Esophagus (tissue), 2 donors: ENCODE measurements around the gene RHOF. TPM values are rescaled to one million over a fixed set of nuclear protein-coding genes. Genes with fewer than 3 reads are reported as not detected.
"Not testable (repeated sequence)": the region's sequence is repeated elsewhere in the genome, so short reads cannot be mapped to it uniquely, and the experiment has no call there.

Experiments used
- H3K27ac ChIP-seq, 2 donors: one replicate each; pipeline ENCODE4 v1.5.1; 2013; ENCODE audit warnings: low read depth in 2 of 2, mild to moderate bottlenecking in 2 of 2, inconsistent platforms in 1 of 2, low read length in 1 of 2, moderate library complexity in 1 of 2
- H3K27me3 ChIP-seq, 2 donors: one replicate each; pipeline ENCODE4 v1.6.1; 2013; ENCODE audit warnings: low read length in 2 of 2, control low read depth in 1 of 2, mild to moderate bottlenecking in 1 of 2; ENCODE audit not compliant: insufficient read depth in 2 of 2, control insufficient read depth in 1 of 2
- H3K36me3 ChIP-seq, 2 donors: one replicate each; pipeline ENCODE4 v1.6.1; 2013; ENCODE audit warnings: low read length in 1 of 2; ENCODE audit not compliant: control insufficient read depth in 2 of 2, insufficient read depth in 2 of 2
- H3K4me1 ChIP-seq, 2 donors: one replicate each; pipeline ENCODE4 v1.6.1; 2013; ENCODE audit warnings: low read length in 1 of 2; ENCODE audit not compliant: control insufficient read depth in 2 of 2, insufficient read depth in 2 of 2
- H3K4me3 ChIP-seq, 2 donors: one replicate each; pipeline ENCODE4 v1.5.1; 2013; ENCODE audit warnings: low read length in 2 of 2, mild to moderate bottlenecking in 2 of 2, low read depth in 1 of 2, moderate library complexity in 1 of 2
- H3K9me3 ChIP-seq, 2 donors: one replicate each; pipeline ENCODE4 v1.6.1; 2013; ENCODE audit warnings: mild to moderate bottlenecking in 2 of 2, low read depth in 1 of 2, low read length in 1 of 2, moderate library complexity in 1 of 2; ENCODE audit not compliant: control insufficient read depth in 2 of 2, insufficient read depth in 1 of 2
- WGBS, 2 donors: extraction: QIAGEN DNeasy Blood & Tissue Kit; methylation state at CpG; one replicate each; pipeline ENCODE4 v1.1.7; 2013; 5-methylcytosine and 5-hydroxymethylcytosine counted together
- polyA plus RNA-seq, 2 donors: library from polyadenylated mRNA; stranded (reverse); fragments of 200-250 nt; gene quantifications; one replicate each; pipeline ENCODE4 v1.2.3, GENCODE V29; 2013
- donor health status: healthy with polysubstance abuse.
- donor health status: Bipolar disorder and iron deficiency.

The RHOF gene
- polyA plus RNA-seq, 2 donors: 5.8 to 6.4 TPM

DNA sequence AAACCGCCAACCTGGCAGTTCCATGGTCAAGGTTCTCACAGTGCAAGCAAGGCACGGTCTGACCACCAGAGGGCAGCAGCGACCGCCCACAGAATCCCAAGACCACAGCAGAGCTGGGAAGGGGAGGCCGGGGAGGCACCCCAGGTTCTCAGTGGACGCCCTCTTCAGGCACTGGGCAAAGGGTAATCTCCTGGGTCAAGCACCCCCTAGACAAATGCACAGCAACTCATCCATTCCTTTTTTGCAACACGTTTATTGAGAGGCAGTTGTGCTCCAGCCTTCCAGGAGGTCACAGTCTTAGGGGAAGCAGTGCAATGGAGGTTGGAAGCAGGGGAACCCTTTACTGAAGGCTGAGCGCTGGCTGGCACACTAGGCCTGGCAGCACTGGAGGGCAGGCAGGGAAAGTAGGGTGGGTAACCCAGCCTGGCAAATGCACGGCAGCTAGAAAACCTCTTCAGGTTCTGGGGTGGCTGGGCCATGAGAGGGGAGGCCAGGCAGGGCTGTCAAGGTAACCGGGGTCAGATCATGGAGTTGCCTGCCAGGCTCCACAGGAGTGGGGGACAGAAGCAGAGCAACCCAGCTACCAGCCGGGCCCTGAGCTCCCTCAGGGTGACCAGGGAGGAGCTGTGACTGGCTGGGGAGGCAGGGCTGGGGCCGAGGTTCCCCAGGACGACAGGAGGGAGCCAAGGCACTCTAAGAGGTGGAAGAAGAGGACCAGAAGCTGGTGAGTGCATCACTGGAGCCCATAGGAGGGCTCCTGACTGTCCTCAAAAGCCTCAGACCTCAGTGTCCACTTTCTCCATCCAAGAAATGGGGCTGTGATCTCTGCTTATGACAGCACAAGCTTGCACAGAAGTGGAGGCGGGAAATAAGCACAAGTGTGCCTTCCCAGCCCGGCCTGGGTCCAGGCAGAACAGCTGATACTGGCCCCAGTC, 1.8 kb upstream of the RHOF start:
- H3K4me3 ChIP-seq: peak overlapping the region in 1 of 2 donors; percentile 12
- H3K4me1 ChIP-seq: peaks cover 2 to 36% of the 10 kb centered on the region in 2 donors
- 31 to 34% methylated on average over 15 of the region's 15 CpGs for WGBS, 2 donors

DNA sequence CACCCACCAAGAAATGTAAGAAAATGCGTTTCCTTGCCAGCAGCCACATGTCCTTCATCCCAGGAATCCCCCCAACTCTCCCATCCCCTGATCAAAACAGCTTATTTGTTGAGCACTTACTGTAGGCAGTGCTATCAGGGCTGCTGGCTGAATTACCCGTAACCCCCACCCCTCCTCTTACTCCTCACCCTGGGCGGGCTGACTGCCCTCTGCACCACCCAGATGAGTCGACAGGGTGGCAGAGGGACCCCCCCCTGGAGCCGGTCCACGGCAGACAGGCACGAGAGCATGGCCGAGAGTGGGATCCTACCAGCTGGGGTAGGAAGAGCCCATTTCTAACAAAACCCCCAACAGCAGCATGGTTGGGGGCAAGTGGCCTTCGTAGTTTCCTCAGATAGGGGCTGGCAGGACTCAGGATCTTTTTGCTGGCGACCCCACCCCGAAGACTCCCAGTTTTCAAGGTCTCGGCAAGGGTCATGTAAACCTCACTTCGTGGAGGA, 1.1 kb upstream of the RHOF start:
- Histone ChIP-seq H3K36me3 (peaks cover 0 to 10% of the 10 kb centered on the region in 2 donors), H3K27me3 (no peaks in the 10 kb centered on the region), H3K9me3 (no peaks in the 10 kb centered on the region), H3K4me3 (peak overlapping the region in 1 of 2 donors; percentile 12), H3K27ac (peak overlapping the region; percentile 84 to 86), H3K4me1 (peaks cover 2 to 36% of the 10 kb centered on the region in 2 donors)
- whole genome bisulfite sequencing, 2 donors: 1 to 3% methylated on average over 13 of the region's 13 CpGs

More for the DNA sequence above, 1.8 kb upstream of the RHOF start:
- Histone ChIP-seq H3K27ac (peak overlapping the region; percentile 84 to 86), H3K27me3 (no peaks in the 10 kb centered on the region), H3K9me3 (no peaks in the 10 kb centered on the region), H3K36me3 (peaks cover 0 to 10% of the 10 kb centered on the region in 2 donors)

DNA sequence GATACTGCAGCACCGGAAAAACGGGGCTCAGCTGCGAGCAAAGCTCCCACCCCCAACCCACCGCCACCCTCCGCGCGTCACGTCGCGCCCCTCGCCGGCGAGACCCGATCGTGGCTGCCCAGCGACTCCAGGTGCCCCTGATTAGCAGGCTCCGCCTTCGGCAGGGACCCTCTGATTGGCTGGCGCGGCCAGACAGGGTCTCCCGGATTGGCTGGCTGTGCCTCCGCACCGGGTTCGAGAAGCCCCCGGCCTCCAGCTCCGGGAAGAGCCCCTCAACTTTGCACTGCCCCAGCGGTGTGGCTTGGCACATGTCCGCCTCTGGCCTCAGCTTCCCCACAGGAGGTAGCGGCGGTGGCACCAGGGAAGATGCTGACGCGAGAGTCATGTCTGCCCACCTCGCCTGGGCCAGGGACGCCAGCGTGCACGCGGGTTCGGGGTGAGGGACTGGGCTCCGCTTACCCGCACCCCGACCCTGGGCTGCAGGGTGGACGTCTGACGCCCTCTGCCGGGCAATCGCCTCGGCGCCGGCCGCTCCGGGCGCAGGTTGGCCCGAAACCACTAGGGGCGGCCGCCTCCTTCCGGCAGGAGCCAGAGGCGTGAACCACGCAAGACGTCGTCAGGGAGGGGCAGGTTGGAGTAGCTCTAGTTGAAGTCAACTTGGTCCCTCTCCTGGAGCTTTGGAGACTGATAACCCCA, 498 bp upstream of the RHOF start:
- WGBS, 2 donors: 1% methylated on average over 56 to 59 of the region's 59 CpGs
- H3K4me1 ChIP-seq: peaks cover 2 to 36% of the 10 kb centered on the region in 2 donors
- peak overlapping the region; percentile 48 to 49 for H3K4me3 ChIP-seq
- H3K27ac ChIP-seq: peak overlapping the region; percentile 84 to 86
- H3K9me3 ChIP-seq: no peaks in the 10 kb centered on the region
- H3K36me3 ChIP-seq: peaks cover 0 to 10% of the 10 kb centered on the region in 2 donors
- H3K27me3 ChIP-seq: no peaks in the 10 kb centered on the region

DNA sequence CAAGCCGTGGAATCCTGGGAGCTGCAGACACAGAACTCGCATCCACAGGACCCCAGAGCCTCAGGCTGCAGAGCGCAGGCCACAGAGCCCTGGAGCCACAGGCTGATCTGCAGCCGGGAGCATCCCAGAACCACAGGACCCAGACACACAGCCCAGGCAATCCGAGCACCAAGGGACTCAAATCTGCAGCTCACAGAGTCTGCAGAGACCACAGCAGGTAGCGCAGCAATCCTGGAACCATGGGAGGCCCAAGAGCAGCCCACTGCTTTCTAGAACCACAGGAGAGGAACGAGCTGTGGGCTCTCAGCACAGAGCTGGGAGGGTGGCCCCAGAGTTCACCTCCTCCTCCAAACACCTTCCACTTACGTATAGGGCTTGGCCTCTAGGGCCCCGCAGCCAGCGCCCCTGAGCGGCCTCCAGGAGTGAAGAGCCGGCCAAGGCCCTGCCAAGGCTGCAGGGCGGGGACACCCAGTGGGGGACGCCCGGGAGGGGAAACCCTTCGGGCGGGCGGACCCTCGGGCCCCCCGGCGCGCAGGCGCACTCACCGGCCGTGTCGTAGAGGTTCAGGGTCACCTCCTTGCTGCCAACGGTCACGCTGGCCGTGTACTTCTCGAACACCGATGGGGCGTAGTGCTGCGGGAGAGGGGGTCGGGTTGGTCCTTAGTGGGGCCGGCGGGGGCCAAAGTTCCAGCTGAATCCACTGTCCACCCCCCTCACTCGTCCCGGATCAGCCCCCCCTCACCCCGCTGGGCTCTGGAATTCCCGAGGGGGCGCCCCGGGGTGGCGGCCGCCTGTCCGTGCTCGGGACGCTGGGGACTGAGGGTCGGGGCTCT, 665 bp downstream of the RHOF start:
- Histone ChIP-seq H3K36me3 (peaks cover 0 to 10% of the 10 kb centered on the region in 2 donors), H3K4me3 (peak overlapping the region; percentile 48 to 49), H3K27me3 (no peaks in the 10 kb centered on the region), H3K27ac (peak overlapping the region; percentile 40 to 71), H3K4me1 (peaks cover 2 to 28% of the 10 kb centered on the region in 2 donors), H3K9me3 (no peaks in the 10 kb centered on the region)
- 30 to 40% methylated on average over 46 to 48 of the region's 48 CpGs for WGBS, 2 donors

DNA sequence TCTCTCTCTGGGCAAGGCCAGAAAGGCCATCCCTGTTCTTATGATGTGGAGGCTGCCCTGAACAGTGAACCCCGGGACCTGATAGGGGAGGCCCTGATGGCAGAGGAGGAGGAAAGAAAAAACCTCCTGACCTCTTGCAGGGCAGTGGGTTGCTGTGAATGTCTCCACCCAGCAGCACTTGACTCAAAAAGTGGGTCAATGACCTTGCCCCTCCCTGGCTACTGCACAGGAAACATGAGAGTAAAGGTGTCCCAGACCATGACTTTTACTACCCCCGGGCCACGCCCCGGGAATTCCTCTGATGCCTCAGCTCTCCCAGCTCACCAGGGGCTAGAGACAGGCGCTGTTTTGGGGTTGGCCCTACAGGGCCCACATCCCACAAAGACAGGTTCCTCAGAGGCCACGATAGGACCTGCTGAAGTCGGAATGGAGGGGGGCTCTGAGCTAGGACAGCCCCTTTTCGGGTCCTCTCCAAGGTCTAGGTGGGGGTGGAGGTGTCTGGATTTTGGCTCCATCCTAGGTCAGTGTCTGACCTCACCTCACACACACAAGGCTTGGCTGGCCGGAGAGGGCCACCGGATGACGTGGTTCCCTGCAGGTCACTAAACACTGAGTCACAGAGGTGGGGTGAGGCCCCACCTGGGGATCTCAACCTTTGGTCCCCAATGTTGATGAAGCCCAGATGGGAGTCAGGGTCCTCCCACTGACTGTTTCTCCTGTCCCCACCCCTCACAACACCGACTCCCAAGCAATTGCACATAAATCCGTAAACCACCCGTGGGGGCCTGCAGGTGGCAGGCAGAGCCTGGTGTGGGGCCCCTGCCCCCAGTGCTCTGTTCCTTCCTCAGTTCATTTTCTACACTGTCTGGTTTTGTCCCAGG, 1.6 kb downstream of the RHOF start:
- Histone ChIP-seq H3K27ac (peak overlapping the region; percentile 21 to 71), H3K4me3 (peak overlapping the region; percentile 48 to 49), H3K4me1 (peaks cover 2 to 23% of the 10 kb centered on the region in 2 donors), H3K9me3 (no peaks in the 10 kb centered on the region), H3K27me3 (no peaks in the 10 kb centered on the region), H3K36me3 (peaks cover 0 to 10% of the 10 kb centered on the region in 2 donors)
- 63 to 66% methylated on average over 14 of the region's 14 CpGs for WGBS, 2 donors

DNA sequence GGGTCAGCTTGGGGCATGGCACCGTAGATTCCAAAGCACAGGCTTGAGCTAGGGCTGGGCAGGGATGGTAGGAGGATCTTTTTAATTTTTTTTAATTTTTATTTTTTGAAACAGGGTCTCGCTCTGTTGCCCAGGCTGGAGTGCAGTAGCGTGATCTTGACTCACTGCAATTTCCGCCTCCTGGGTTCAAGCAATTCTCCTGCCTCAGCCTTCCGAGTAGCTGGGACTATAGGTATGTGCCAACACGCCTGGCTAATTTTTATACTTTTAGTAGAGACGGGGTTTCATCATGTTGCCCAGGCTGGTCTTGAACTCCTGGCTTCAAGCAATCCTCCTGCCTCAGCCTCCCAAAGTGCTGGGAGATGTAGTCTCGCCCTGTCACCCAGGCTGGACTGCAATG, 2.7 kb downstream of the RHOF start:
- not testable (repeated sequence) for H3K4me3 ChIP-seq, H3K36me3 ChIP-seq, H3K9me3 ChIP-seq, H3K27me3 ChIP-seq
- Histone ChIP-seq H3K27ac (peak overlapping the region; percentile 6 to 57), H3K4me1 (peaks cover 0 to 25% of the 10 kb centered on the region in 2 donors)
- 89 to 93% methylated on average over 8 of the region's 8 CpGs for WGBS, 2 donors

DNA sequence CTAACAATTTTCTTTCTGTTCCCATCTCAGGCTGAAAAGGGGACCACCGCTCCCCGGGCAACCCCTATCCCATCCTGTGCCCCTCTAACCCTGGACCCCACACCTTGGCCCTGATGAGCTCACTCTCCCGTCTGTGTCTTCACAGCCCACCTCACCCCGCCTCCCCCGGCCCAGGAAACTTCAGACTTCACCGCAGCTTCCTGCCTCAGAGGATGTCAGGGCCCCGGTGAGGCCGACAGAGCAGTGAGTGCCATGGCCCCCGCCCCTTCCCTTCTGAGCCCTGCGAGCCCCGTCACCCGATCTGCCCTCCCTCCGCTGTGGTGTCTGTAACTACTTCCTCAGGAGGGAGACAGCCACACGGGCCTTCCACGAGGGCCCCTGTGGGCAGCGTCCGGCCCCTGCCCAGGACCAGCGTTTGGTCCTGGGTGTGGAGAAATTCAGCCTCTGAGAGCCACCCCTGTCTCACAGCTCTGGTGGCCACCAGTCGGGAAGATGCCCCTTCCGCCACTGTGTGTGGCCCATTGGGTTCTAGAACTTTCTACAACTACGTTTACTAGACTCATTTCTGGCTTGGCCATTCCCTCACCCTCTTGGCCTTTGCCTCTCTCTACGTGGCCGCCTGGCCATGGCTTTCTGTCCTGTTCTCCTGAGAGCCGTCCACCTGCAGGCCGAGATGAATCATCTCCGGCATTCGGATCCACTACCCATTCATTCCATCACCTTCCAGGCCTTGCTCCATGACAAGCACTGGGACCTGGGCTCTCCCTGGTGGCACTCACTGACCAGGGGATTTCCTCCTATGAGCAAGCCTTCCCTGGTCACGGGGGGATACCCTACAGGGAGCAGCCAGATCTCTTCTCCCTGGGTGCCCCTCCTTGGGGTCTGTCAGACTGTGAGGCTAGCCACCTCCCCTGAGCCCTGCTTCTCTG, 3.4 kb downstream of the RHOF start:
- 69 to 74% methylated on average over 28 of the region's 28 CpGs for WGBS, 2 donors

More for the DNA sequence above, 3.4 kb downstream of the RHOF start:
- Histone ChIP-seq H3K27me3 (no peaks in the 10 kb centered on the region), H3K9me3 (peaks cover 0 to 2% of the 10 kb centered on the region in 2 donors), H3K27ac (peak overlapping the region; percentile 69), H3K4me1 (peaks cover 0 to 18% of the 10 kb centered on the region in 2 donors), H3K4me3 (no peak overlapping the region), H3K36me3 (peaks cover 0 to under 1% of the 10 kb centered on the region in 2 donors)
